Liver (tissue), 3 donors: ENCODE results near the gene REPS1.

ENCODE experiments used
- CTCF ChIP-seq: fragments of 150-350 bp; IDR thresholded peaks from 2 replicates; pipeline ENCODE4 v1.5.1; 2017; ENCODE audit warnings: improper control_type of control experiment, low read depth, low read length; ENCODE audit not compliant: missing input control
- TAF1 ChIP-seq: conservative IDR thresholded peaks from 2 replicates; pipeline ENCODE4 v1.6.1; 2016; ENCODE audit warnings: antibody characterized with exemption, mild to moderate bottlenecking
- donor health status: healthy.
- donor health status: healthy.

- no peak for TF ChIP-seq CTCF
- TF ChIP-seq TAF1 = no peak
Measured at GRCh38 chr6:138977646-138978167, 10.3 kb downstream of the REPS1 start.
